H9 (cell line): Measurements from ENCODE around the gene CAMSAP2. TPM values are rescaled to one million over a fixed set of nuclear protein-coding genes. Genes with fewer than 3 reads are reported as not detected.

Source experiments
- DNase-seq: peaks from one replicate; pipeline ENCODE4 v3.0.0-alpha.2; 2017
- H2AFZ ChIP-seq: one replicate; pipeline ENCODE4 v1.6.1; 2013; ENCODE audit warnings: mild to moderate bottlenecking, low read length, control low read depth, moderate library complexity
- H2AK5ac ChIP-seq: 2 replicates; pipeline ENCODE4 v1.6.1; 2013; ENCODE audit warnings: low read length, control low read depth, mixed read lengths; ENCODE audit not compliant: insufficient read length
- H2BK120ac ChIP-seq: one replicate; pipeline ENCODE4 v1.6.1; 2013; ENCODE audit warnings: low read depth, mild to moderate bottlenecking, low read length, control low read depth, inconsistent platforms; ENCODE audit not compliant: poor library complexity, severe bottlenecking
- H2BK12ac ChIP-seq: 2 replicates; pipeline ENCODE4 v1.6.1; 2013; ENCODE audit warnings: low read length, control low read depth, mixed read lengths, low read depth; ENCODE audit not compliant: insufficient read length
- H2BK15ac ChIP-seq: 2 replicates; pipeline ENCODE4 v1.6.1; 2013; ENCODE audit warnings: low read depth, low read length, control low read depth
- H2BK20ac ChIP-seq: one replicate; pipeline ENCODE4 v1.6.1; 2013; ENCODE audit warnings: low read depth, mild to moderate bottlenecking, low read length, control low read depth, inconsistent platforms; ENCODE audit not compliant: poor library complexity, severe bottlenecking
- H2BK5ac ChIP-seq: 2 replicates; pipeline ENCODE4 v1.6.1; 2013; ENCODE audit warnings: low read length, control low read depth, mixed read lengths; ENCODE audit not compliant: insufficient read length
- H3K14ac ChIP-seq: 2 replicates; pipeline ENCODE4 v1.6.1; 2013; ENCODE audit warnings: low read length, control low read depth; ENCODE audit not compliant: insufficient read depth
- H3K18ac ChIP-seq: 2 replicates; pipeline ENCODE4 v1.6.1; 2013; ENCODE audit warnings: low read depth, mild to moderate bottlenecking, mixed read lengths, low read length, control low read depth; ENCODE audit not compliant: insufficient read length
- H3K23ac ChIP-seq: 2 replicates; pipeline ENCODE4 v1.6.1; 2013; ENCODE audit warnings: low read length, control low read depth, mixed read lengths, low read depth; ENCODE audit not compliant: insufficient read length
- H3K23me2 ChIP-seq: 2 replicates; pipeline ENCODE4 v1.6.1; 2013; ENCODE audit warnings: low read depth, mild to moderate bottlenecking, mixed read lengths, low read length, control low read depth; ENCODE audit not compliant: insufficient read length, poor library complexity, severe bottlenecking
- H3K27ac ChIP-seq: 2 replicates; pipeline ENCODE4 v1.5.1; 2013; ENCODE audit warnings: low read length, control low read depth, mixed read lengths, low read depth; ENCODE audit not compliant: insufficient read length
- H3K27me3 ChIP-seq: 2 replicates; pipeline ENCODE4 v1.6.1; 2013; ENCODE audit warnings: low read length, control low read depth, inconsistent platforms; ENCODE audit not compliant: insufficient read depth
- H3K4ac ChIP-seq: 2 replicates; pipeline ENCODE4 v1.6.1; 2013; ENCODE audit warnings: low read depth, mild to moderate bottlenecking, control low read depth, inconsistent platforms, low read length, moderate library complexity
- H3K4me1 ChIP-seq: 2 replicates; pipeline ENCODE4 v1.6.1; 2013; ENCODE audit warnings: low read length, control low read depth, inconsistent platforms; ENCODE audit not compliant: insufficient read depth
- H3K4me2 ChIP-seq: 2 replicates; pipeline ENCODE4 v1.6.1; 2013; ENCODE audit warnings: low read length, control low read depth, mixed read lengths; ENCODE audit not compliant: insufficient read length, insufficient read depth
- H3K56ac ChIP-seq: 2 replicates; pipeline ENCODE4 v1.6.1; 2013; ENCODE audit warnings: low read depth, mild to moderate bottlenecking, mixed read lengths, low read length, control low read depth; ENCODE audit not compliant: insufficient read length
- H3K79me1 ChIP-seq: 2 replicates; pipeline ENCODE4 v1.6.1; 2013; ENCODE audit warnings: low read depth, mild to moderate bottlenecking, moderate library complexity, low read length, control low read depth, inconsistent platforms; ENCODE audit not compliant: insufficient read depth, poor library complexity, severe bottlenecking
- H3K79me2 ChIP-seq: 2 replicates; pipeline ENCODE4 v1.6.1; 2013; ENCODE audit warnings: low read length, control low read depth, inconsistent platforms; ENCODE audit not compliant: insufficient read depth
- H3K9ac ChIP-seq: 2 replicates; pipeline ENCODE4 v1.6.1; 2013; ENCODE audit warnings: low read length, control low read depth, mixed read lengths; ENCODE audit not compliant: insufficient read length; ENCODE audit errors: extremely low read depth
- H3K9me3 ChIP-seq: one replicate; pipeline ENCODE4 v1.6.1; 2013; ENCODE audit warnings: low read depth, low read length, inconsistent platforms; ENCODE audit not compliant: control insufficient read depth
- H3T11ph ChIP-seq: one replicate; pipeline ENCODE4 v1.6.1; 2013; ENCODE audit warnings: mild to moderate bottlenecking, low read length, control low read depth, inconsistent platforms
- H4K20me1 ChIP-seq: one replicate; pipeline ENCODE4 v1.6.1; 2013; ENCODE audit not compliant: control insufficient read depth, insufficient read length, insufficient read depth
- H4K5ac ChIP-seq: 2 replicates; pipeline ENCODE4 v1.6.1; 2013; ENCODE audit warnings: low read depth, mild to moderate bottlenecking, mixed read lengths, low read length, control low read depth; ENCODE audit not compliant: insufficient read length
- H4K8ac ChIP-seq: replicated peaks from 2 replicates; pipeline ENCODE4 v1.6.1; 2013; ENCODE audit warnings: low read length, control low read depth, mixed read lengths, low read depth; ENCODE audit not compliant: insufficient read length
- H4K91ac ChIP-seq: 2 replicates; pipeline ENCODE4 v1.6.1; 2013; ENCODE audit warnings: low read depth, mild to moderate bottlenecking, moderate library complexity, mixed read lengths, low read length, control low read depth; ENCODE audit not compliant: insufficient read length
- H3K27ac Mint-ChIP-seq, 3 experiments: 2 replicates in 2 of 3; 3 replicates in 1 of 3; pipeline ENCODE4 v1.8.0; 2020 to 2021; ENCODE audit warnings: mixed read lengths in 3 of 3, mild to moderate bottlenecking in 1 of 3, moderate library complexity in 1 of 3
- H3K27me3 Mint-ChIP-seq: 2 replicates; pipeline ENCODE4 v1.8.0; 2021; ENCODE audit warnings: low read depth, mild to moderate bottlenecking, moderate library complexity, mixed read lengths
- H3K36me3 Mint-ChIP-seq, 3 experiments: 2 replicates in 2 of 3; 3 replicates in 1 of 3; pipeline ENCODE4 v1.8.0; 2020 to 2021; ENCODE audit warnings: low read depth in 3 of 3, mixed read lengths in 3 of 3; ENCODE audit not compliant: insufficient read depth in 1 of 3
- H3K4me1 Mint-ChIP-seq, 2 experiments: 2 replicates each; pipeline ENCODE4 v1.8.0; 2020; ENCODE audit warnings: mixed read lengths in 2 of 2
- H3K4me3 Mint-ChIP-seq, 2 experiments: 2 replicates in 1 of 2; 3 replicates in 1 of 2; pipeline ENCODE4 v1.8.0; 2020 to 2021; ENCODE audit warnings: mild to moderate bottlenecking in 2 of 2, mixed read lengths in 2 of 2, moderate library complexity in 1 of 2
- H3K9me3 Mint-ChIP-seq, 2 experiments: 2 replicates in 1 of 2; 3 replicates in 1 of 2; pipeline ENCODE4 v1.8.0; 2020; ENCODE audit warnings: mild to moderate bottlenecking in 2 of 2, mixed read lengths in 2 of 2, moderate library complexity in 1 of 2
- CTCF ChIP-seq: fragments of 200-600 bp; sonication (generic); conservative IDR thresholded peaks from 3 replicates; pipeline ENCODE4 v1.8.0; 2021; ENCODE audit warnings: antibody characterized with exemption, mild to moderate bottlenecking
- WGBS: extraction: QIAGEN DNeasy Blood & Tissue Kit; methylation state at CpG from one replicate; pipeline ENCODE4 v1.1.7; 2013; ENCODE audit warnings: missing lambda C conversion rate, low lambda C conversion rate, mixed read lengths; ENCODE audit not compliant: insufficient read length; ENCODE audit errors: extremely low coverage; 5-methylcytosine and 5-hydroxymethylcytosine counted together
- total RNA-seq: library from RNA; stranded (reverse); gene quantifications from 2 replicates; pipeline ENCODE4 v1.2.1, GENCODE V29; 2021

Gene CAMSAP2
- total RNA-seq, 1 experiment from 2014 or later: 33.7 TPM

- H3K18ac ChIP-seq: no peak within 1 kb of the TSS
- no peak within 1 kb of the TSS for H3K23ac ChIP-seq
- H3K9me3 Mint-ChIP-seq: no peaks in the 10 kb centered on the region; a peak in 1 of 5 replicates
- peak within 1 kb of the TSS; percentile 86 to 95 for H3K4me3 Mint-ChIP-seq
- H3K27me3 Mint-ChIP-seq: no peaks in the 10 kb centered on the region; the same call in 1 of the 2 replicates
- H3K23me2 ChIP-seq: peaks cover 25% of the 10 kb centered on the region
- H3K27ac ChIP-seq: no peak within 1 kb of the TSS
- H2BK5ac ChIP-seq: no peak within 1 kb of the TSS
- no peaks in the 10 kb centered on the region for H3K9me3 ChIP-seq
- no peak within 1 kb of the TSS for H4K5ac ChIP-seq
- H3K14ac ChIP-seq: peak within 1 kb of the TSS; percentile 45
- no peak within 1 kb of the TSS for H2AK5ac ChIP-seq
- H4K20me1 ChIP-seq: peaks cover 2% of the 10 kb centered on the region
- DNase-seq: no peak
- H3K27ac Mint-ChIP-seq: peak within 1 kb of the TSS; percentile 82 to 96 (median 94); a peak in 6 of 7 replicates
- H3T11ph ChIP-seq: no peak within 1 kb of the TSS
- peaks cover 20% of the 10 kb centered on the region; the same call in 1 of the 2 replicates for H3K4me1 ChIP-seq
- H3K27me3 ChIP-seq: no peaks in the 10 kb centered on the region
- H2BK120ac ChIP-seq: no peak within 1 kb of the TSS
- H2BK15ac ChIP-seq: no peak within 1 kb of the TSS
- peaks cover 7% of the 10 kb centered on the region for H3K79me1 ChIP-seq
- H3K4me2 ChIP-seq: peak within 1 kb of the TSS; percentile 95
- no CpG with 5 or more reads among the region's 15 CpGs for WGBS
- H4K8ac ChIP-seq: no peak within 1 kb of the TSS
- H2AFZ ChIP-seq: no peak within 1 kb of the TSS
- H4K91ac ChIP-seq: no peak within 1 kb of the TSS
- no peak within 1 kb of the TSS for H3K4ac ChIP-seq
- H3K4me1 Mint-ChIP-seq: peaks cover 57 to 63% of the 10 kb centered on the region in 2 experiments
- H3K56ac ChIP-seq: no peak within 1 kb of the TSS
- no peak within 1 kb of the TSS for H2BK12ac ChIP-seq
- H3K9ac ChIP-seq: no peak within 1 kb of the TSS
- no peak within 1 kb of the TSS for H2BK20ac ChIP-seq
- H3K79me2 ChIP-seq: peaks cover 22% of the 10 kb centered on the region; the same call in 1 of the 2 replicates
- peak; percentile 32; the same call in 1 of the 3 replicates for TF ChIP-seq CTCF
- peaks cover 15 to 22% (median 21%) of the 10 kb centered on the region in 3 experiments; a peak in 6 of 7 replicates for H3K36me3 Mint-ChIP-seq
These were observed 156.2 kb downstream of the CAMSAP2 start, which contains the start of gene INAVA for GRCh38 chr1:200894712-200895442. Gene INAVA, plus strand, starts transcription at chr1:200894900. Its CDS starts 3,501 bp downstream, at chr1:200898401.
